ENCODE data around the gene SLC4A1. TPM values are rescaled to one million over a fixed set of nuclear protein-coding genes. Genes with fewer than 3 reads are reported as not detected.

SLC4A1 gene
- total RNA-seq, 1 donor from 2014 or later = not detected

DNA sequence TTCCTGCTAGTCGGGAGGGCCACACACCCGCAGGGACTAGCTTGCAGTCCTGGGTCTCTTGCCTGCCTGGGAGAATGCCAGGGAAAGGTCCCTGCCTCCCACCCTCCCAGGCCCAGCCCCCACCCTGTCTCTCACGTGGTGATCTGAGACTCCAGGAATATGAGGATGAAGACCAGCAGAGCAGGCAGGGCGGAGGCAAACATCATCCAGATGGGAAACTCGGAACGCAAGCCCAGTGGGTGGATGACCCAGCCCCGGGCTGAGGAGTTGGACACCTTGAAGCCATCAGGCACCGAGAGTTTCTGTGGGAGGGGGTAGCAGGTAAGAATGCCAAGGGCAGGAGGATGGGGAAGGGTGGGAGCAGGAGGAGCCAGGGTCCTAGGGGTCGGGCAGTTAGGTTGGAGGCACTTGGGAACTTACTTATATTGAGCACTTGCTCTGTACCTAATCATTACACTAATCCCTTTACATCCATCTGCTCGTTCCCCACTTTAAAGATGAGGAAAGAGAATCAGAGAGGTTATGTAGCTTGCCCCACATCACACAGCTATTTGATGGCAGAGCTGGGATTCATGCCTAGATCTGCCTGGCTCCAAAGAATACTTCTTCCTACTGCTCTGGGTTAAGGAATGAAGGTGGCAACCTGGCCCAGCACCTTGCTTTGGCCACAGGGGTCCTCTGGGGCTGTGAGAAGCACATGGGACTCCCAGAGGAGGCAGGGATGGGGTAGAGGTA lies 13.4 kb downstream of the SLC4A1 start:
- H3K9me3 Mint-ChIP-seq = no peaks in the 10 kb centered on the region
- peaks cover 1% of the 10 kb centered on the region for H3K4me1 Mint-ChIP-seq
- H3K4me3 Mint-ChIP-seq = no peak overlapping the region
- no peak for TF ChIP-seq CTCF (IDR thresholded peaks at IDR 0.05; ENCODE audit: unreplicated experiment)
- H3K36me3 Mint-ChIP-seq = no peaks in the 10 kb centered on the region
- H3K27ac Mint-ChIP-seq = no peak overlapping the region
- DNase-seq (ENCODE audit: low spot score in 2 of 2, unreplicated experiment in 2 of 2) = no peak
- H3K27me3 Mint-ChIP-seq (ENCODE audit: low read depth) = peaks cover 11% of the 10 kb centered on the region

DNA sequence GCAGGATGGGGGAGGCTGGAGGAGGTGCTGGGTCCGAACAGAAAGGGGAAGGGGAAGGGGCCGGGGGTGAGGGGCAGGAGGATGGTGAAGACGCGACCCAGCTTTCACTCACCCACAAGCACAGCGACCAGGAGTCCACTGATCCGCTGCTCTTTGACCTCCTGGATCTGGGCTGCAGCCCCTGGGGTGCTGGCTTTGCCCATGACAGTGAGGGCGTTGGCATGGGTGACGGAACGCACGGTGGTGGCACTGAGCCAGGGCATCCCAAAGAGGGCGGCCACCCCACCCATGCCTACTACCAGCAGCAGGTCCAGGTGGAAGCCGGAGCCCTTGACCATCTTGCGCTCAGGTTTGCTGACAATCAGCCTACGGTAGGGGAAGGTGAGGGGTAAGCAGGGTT lies 14.9 kb downstream of the SLC4A1 start:
- DNase-seq (ENCODE audit: low spot score in 2 of 2, unreplicated experiment in 2 of 2) = no peak
- TF ChIP-seq CTCF (IDR thresholded peaks at IDR 0.05; ENCODE audit: unreplicated experiment) = no peak
- H3K9me3 Mint-ChIP-seq = no peaks in the 10 kb centered on the region

GRCh38 chr17:44251062-44251461 lies 16.9 kb downstream of the SLC4A1 start:
- TF ChIP-seq CTCF (IDR thresholded peaks at IDR 0.05; ENCODE audit: unreplicated experiment) = no peak
- H3K27ac Mint-ChIP-seq = no peak overlapping the region
- H3K4me3 Mint-ChIP-seq = no peak overlapping the region
- H3K36me3 Mint-ChIP-seq = no peaks in the 10 kb centered on the region
- peaks cover 7% of the 10 kb centered on the region for H3K4me1 Mint-ChIP-seq
- H3K27me3 Mint-ChIP-seq (ENCODE audit: low read depth) = peaks cover 10% of the 10 kb centered on the region
- no peak for DNase-seq (ENCODE audit: low spot score in 2 of 2, unreplicated experiment in 2 of 2)
- no peaks in the 10 kb centered on the region for H3K9me3 Mint-ChIP-seq

More for the DNA sequence above, 14.9 kb downstream of the SLC4A1 start:
- H3K4me3 Mint-ChIP-seq = no peak overlapping the region
- peaks cover 1% of the 10 kb centered on the region for H3K4me1 Mint-ChIP-seq
- peaks cover 11% of the 10 kb centered on the region for H3K27me3 Mint-ChIP-seq (ENCODE audit: low read depth)
- H3K36me3 Mint-ChIP-seq = no peaks in the 10 kb centered on the region
- no peak overlapping the region for H3K27ac Mint-ChIP-seq

- no peak for DNase-seq (ENCODE audit: low spot score in 2 of 2, unreplicated experiment in 2 of 2)
- Mint-ChIP-seq H3K9me3 (no peaks in the 10 kb centered on the region), H3K4me1 (peaks cover 13% of the 10 kb centered on the region), H3K4me3 (no peak overlapping the region), H3K27ac (no peak overlapping the region), H3K27me3 (ENCODE audit: low read depth) (peaks cover 2% of the 10 kb centered on the region), H3K36me3 (no peaks in the 10 kb centered on the region)
- TF ChIP-seq CTCF (IDR thresholded peaks at IDR 0.05; ENCODE audit: unreplicated experiment) = no peak
These were observed 18.3 kb downstream of the SLC4A1 start for GRCh38 chr17:44249501-44250246.

- Mint-ChIP-seq H3K9me3 (no peaks in the 10 kb centered on the region), H3K27ac (no peak overlapping the region), H3K27me3 (ENCODE audit: low read depth) (no peaks in the 10 kb centered on the region), H3K36me3 (no peaks in the 10 kb centered on the region), H3K4me3 (no peak overlapping the region), H3K4me1 (peaks cover 13% of the 10 kb centered on the region)
- DNase-seq (ENCODE audit: low spot score in 2 of 2, unreplicated experiment in 2 of 2) = no peak
- no peak for TF ChIP-seq CTCF (IDR thresholded peaks at IDR 0.05; ENCODE audit: unreplicated experiment)
These were observed 19.8 kb downstream of the SLC4A1 start for GRCh38 chr17:44247876-44248736.
